ENCODE measurements around the gene ICA1L.

- TF ChIP-seq CTCF (IDR thresholded peaks at IDR 0.05; ENCODE audit: low read depth, low read length), result no peak
- no peak for TF ChIP-seq MAX (IDR thresholded peaks at IDR 0.05; ENCODE audit: low read depth, low read length)
These were observed 47.3 kb upstream of the ICA1L start for GRCh38 chr2:202918860-202919259.
